ENCODE data around the gene N4BP2L2.
"Not testable (repeated sequence)": the region's sequence is repeated elsewhere in the genome, so short reads cannot be mapped to it uniquely, and the experiment has no call there.

DNA sequence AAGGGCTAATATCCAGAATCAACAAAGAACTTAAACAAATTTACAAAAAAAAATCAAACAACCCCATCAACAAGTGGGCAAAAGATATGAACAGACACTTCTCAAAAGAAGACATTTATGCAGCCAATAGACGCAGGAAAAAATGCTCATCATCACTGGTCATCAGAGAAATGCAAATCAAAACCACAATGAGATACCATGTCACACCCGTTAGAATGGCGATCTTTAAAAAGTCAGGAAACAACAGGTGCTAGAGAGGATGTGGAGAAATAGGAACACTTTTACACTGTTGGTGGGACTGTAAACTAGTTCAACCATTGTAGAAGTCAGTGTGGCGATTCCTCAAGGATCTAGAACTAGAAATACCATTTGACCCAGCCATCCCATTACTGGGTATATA lies 37.1 kb upstream of the N4BP2L2 start:
- not testable (repeated sequence) for TF ChIP-seq CTCF (conservative IDR thresholded peaks at IDR 0.05; ENCODE audit: low read depth in 2 of 2); CREB1 (CRISPR knock-in tag; IDR thresholded peaks at IDR 0.05; ENCODE audit: low read depth)

Measured in GM23338 (cell line).